GM12878 (cell line): Measurements from ENCODE around the gene C21orf91. TPM values are rescaled to one million over a fixed set of nuclear protein-coding genes. Genes with fewer than 3 reads are reported as not detected.

Experiments
- ATAC-seq: fragments of 200-7000 bp; cut with Tn5 transposase; 3 replicates; pipeline ENCODE4 v1.9.1; 2020; ENCODE audit warnings: mild to moderate bottlenecking, moderate library complexity
- BruUV-seq: library from RNA; stranded (reverse); fragments of 400-500 nt; replicated peaks from 2 replicates; lab custom pipeline; 2021; lab: Mats Ljungman, UMichigan
- CTCF ChIA-PET: fragments of 300-600 bp; sonication (Branson Sonifier 250); formaldehyde crosslinking; extraction: SDS; loops from one replicate; lab custom pipeline; 2021; ENCODE audit warnings: inconsistent platforms; lab: Yijun Ruan, JAX
- POLR2A ChIA-PET: fragments of 350-600 bp; formaldehyde crosslinking; extraction: SDS; loops from one replicate; lab custom pipeline; 2021; ENCODE audit warnings: inconsistent platforms; lab: Charles Lee
- RAD21 ChIA-PET: fragments of 300-600 bp; sonication (Branson Sonifier 250); formaldehyde crosslinking; loops from one replicate; lab custom pipeline; 2023; ENCODE audit warnings: antibody characterized with exemption; ENCODE audit not compliant: unreplicated experiment; lab: Charles Lee
- SMC1A ChIA-PET: fragments of 300-600 bp; sonication (Branson Sonifier 250); formaldehyde crosslinking; loops from one replicate; lab custom pipeline; 2023; ENCODE audit not compliant: unreplicated experiment, uncharacterized antibody; lab: Charles Lee
- DNase-seq: peaks from one replicate; pipeline ENCODE4 v3.0.0-alpha.2; 2011; ENCODE audit warnings: low read depth, low spot score
- FAIRE-seq: peaks from 3 replicates; lab custom pipeline; 2011; peaks lifted over from hg19 to GRCh38; lab: Jason Lieb, UNC
- H2AFZ ChIP-seq: 2 replicates; pipeline ENCODE4 v1.6.0; 2011; ENCODE audit warnings: low read depth, low read length, control low read depth; ENCODE audit not compliant: control insufficient read depth
- H3K27ac ChIP-seq: 2 replicates; pipeline ENCODE4 v1.5.1; 2011; ENCODE audit warnings: control low read depth; ENCODE audit not compliant: control insufficient read depth, insufficient read depth
- H3K27me3 ChIP-seq, 2 experiments: replicated peaks in 1 of 2; 2 replicates each; pipeline versions ENCODE4 v1.6.0 to v1.6.1; 2011; ENCODE audit warnings: low read length in 1 of 2; ENCODE audit not compliant: control insufficient read depth in 2 of 2, insufficient read depth in 2 of 2
- H3K36me3 ChIP-seq, 2 experiments: 2 replicates each; pipeline ENCODE4 v1.5.1; 2011; ENCODE audit warnings: low read length in 1 of 2; ENCODE audit not compliant: control insufficient read depth in 2 of 2, insufficient read depth in 2 of 2
- H3K4me1 ChIP-seq: 2 replicates; pipeline ENCODE4 v1.6.1; 2011; ENCODE audit warnings: mild to moderate bottlenecking, low read length, moderate library complexity, mixed read lengths; ENCODE audit not compliant: control insufficient read depth, insufficient read depth
- H3K4me2 ChIP-seq: 2 replicates; pipeline ENCODE4 v1.6.0; 2011; ENCODE audit warnings: control low read depth; ENCODE audit not compliant: control insufficient read depth, insufficient read depth
- H3K4me3 ChIP-seq: fragments of 200-600 bp; sonication (generic); 2 replicates; pipeline ENCODE4 v1.5.1; 2016
- H3K79me2 ChIP-seq: 2 replicates; pipeline ENCODE4 v1.6.0; 2011; ENCODE audit warnings: low read length; ENCODE audit not compliant: control insufficient read depth, insufficient read depth
- H3K9ac ChIP-seq: 2 replicates; pipeline ENCODE4 v1.8.0; 2011; ENCODE audit warnings: low read length, control low read depth, mixed read lengths; ENCODE audit not compliant: control insufficient read depth, insufficient read depth
- H3K9me3 ChIP-seq: replicated peaks from 3 replicates; pipeline ENCODE4 v1.5.1; 2011; ENCODE audit warnings: mild to moderate bottlenecking, low read length; ENCODE audit not compliant: control insufficient read depth, insufficient read depth
- H4K20me1 ChIP-seq: 2 replicates; pipeline ENCODE4 v1.6.0; 2011; ENCODE audit not compliant: control insufficient read depth, insufficient read depth
- GABPA ChIP-seq: IDR thresholded peaks from 2 replicates; pipeline ENCODE4 v1.6.1; 2014; ENCODE audit warnings: antibody characterized with exemption, low read depth, mild to moderate bottlenecking, inconsistent platforms
- HDAC6 ChIP-seq: fragments of 200-600 bp; sonication (generic); IDR thresholded peaks from one replicate; pipeline ENCODE4 v1.8.0; 2017; ENCODE audit warnings: antibody characterized with exemption; ENCODE audit not compliant: unreplicated experiment
- MEF2B ChIP-seq: fragments of 450-650 bp; IDR thresholded peaks from 2 replicates; pipeline ENCODE4 v1.6.1; 2018; ENCODE audit warnings: mild to moderate bottlenecking, moderate library complexity; ENCODE audit not compliant: partially characterized antibody, poor library complexity, severe bottlenecking
- MXI1 ChIP-seq: fragments of 150-350 bp; IDR thresholded peaks from 2 replicates; pipeline ENCODE4 v1.6.1; 2011; ENCODE audit warnings: low read depth, mild to moderate bottlenecking, inconsistent platforms, low read length, improper control_type of control experiment
- RAD21 ChIP-seq: IDR thresholded peaks from 2 replicates; pipeline ENCODE4 v1.6.1; 2011; ENCODE audit warnings: mild to moderate bottlenecking, low read depth, low read length, moderate library complexity; ENCODE audit not compliant: insufficient read depth
- SIX5 ChIP-seq: IDR thresholded peaks from 2 replicates; pipeline ENCODE4 v1.6.1; 2011; ENCODE audit warnings: mild to moderate bottlenecking, low read depth, low read length, moderate library complexity; ENCODE audit not compliant: severe bottlenecking
- SREBF2 ChIP-seq: IDR thresholded peaks from 2 replicates; pipeline ENCODE4 v1.6.1; 2012; ENCODE audit warnings: mild to moderate bottlenecking, low read length
- TCF3 ChIP-seq: IDR thresholded peaks from 2 replicates; pipeline ENCODE4 v1.6.1; 2012; ENCODE audit warnings: low read depth, mild to moderate bottlenecking, low read length, borderline replicate concordance; ENCODE audit not compliant: insufficient read depth
- TCF7 ChIP-seq: IDR thresholded peaks from 2 replicates; pipeline ENCODE4 v1.6.1; 2014; ENCODE audit warnings: antibody characterized with exemption, borderline replicate concordance
- ZNF217 ChIP-seq: fragments of 450-650 bp; IDR thresholded peaks from 2 replicates; pipeline ENCODE4 v1.6.1; 2017; ENCODE audit warnings: antibody characterized with exemption, mild to moderate bottlenecking
- ZNF274 ChIP-seq: IDR thresholded peaks from one replicate; pipeline ENCODE4 v1.8.0; 2011; ENCODE audit not compliant: insufficient read length, insufficient read depth
- ZNF384 ChIP-seq: IDR thresholded peaks from 2 replicates; pipeline ENCODE4 v1.6.1; 2012; ENCODE audit warnings: low read depth, mild to moderate bottlenecking, low read length, improper control_type of control experiment, borderline replicate concordance
- ZSCAN29 ChIP-seq: fragments of 450-650 bp; IDR thresholded peaks from 2 replicates; pipeline ENCODE4 v1.6.1; 2017; ENCODE audit warnings: mild to moderate bottlenecking, moderate library complexity
- ZZZ3 ChIP-seq: IDR thresholded peaks from 2 replicates; pipeline ENCODE4 v1.6.1; 2011; ENCODE audit warnings: low read depth; ENCODE audit not compliant: control insufficient read depth, insufficient read length
- WGBS: methylation state at CpG from one replicate; pipeline ENCODE4 v1.1.6; 2016; ENCODE audit warnings: low lambda C conversion rate; ENCODE audit not compliant: insufficient replicate concordance, insufficient coverage; ENCODE audit errors: missing lambda C conversion rate; 5-methylcytosine and 5-hydroxymethylcytosine counted together
- in situ Hi-C: fragments of 300-500 bp; cut with MboI; formaldehyde crosslinking; loops from 9 replicates; pipeline ENCODE4 v1.14.3; 2018; ENCODE audit warnings: mixed read lengths
- intact Hi-C: fragments of 100-400 bp; cut with micrococcal nuclease; formaldehyde crosslinking; loops from one replicate; pipeline ENCODE4 v1.14.2; 2022; ENCODE audit not compliant: unreplicated experiment
- polyA plus RNA-seq, 11 experiments: library from polyadenylated mRNA; depleted of rRNA in 4 of 11; unstranded in 6 of 11; stranded (reverse) in 5 of 11; fragments of >200 nt; fragmentation: Nextera tagmentation in 4 of 11; fragmentation: Illumina TruSeq in 1 of 11; extraction: Ambion mirVana in 4 of 11; extraction: Trizol in 1 of 11; gene quantifications; 1 replicate in 1 of 11; 2 replicates in 10 of 11; pipeline versions ENCODE4 v1.2.1 to v1.2.3, GENCODE V29; 2011 to 2016; ENCODE audit warnings: inconsistent platforms in 2 of 11, missing spikeins in 2 of 11, low read depth in 1 of 11
- total RNA-seq, 4 experiments: library from RNA; depleted of rRNA in 3 of 4; stranded (reverse); fragments of >200 nt in 3 of 4; fragmentation: Illumina TruSeq in 1 of 4; extraction: Trizol in 1 of 4; gene quantifications; 2 replicates each; pipeline versions ENCODE4 v1.2.1 to v1.2.3, GENCODE V29; 2013 to 2021

Gene C21orf91
- total and polyA plus RNA-seq, 10 of the 15 experiments (the other 5 are each of a cell fraction or from before 2014, with no cell fraction given), result 9.3 to 40.3 (median 29.8) TPM

DNA sequence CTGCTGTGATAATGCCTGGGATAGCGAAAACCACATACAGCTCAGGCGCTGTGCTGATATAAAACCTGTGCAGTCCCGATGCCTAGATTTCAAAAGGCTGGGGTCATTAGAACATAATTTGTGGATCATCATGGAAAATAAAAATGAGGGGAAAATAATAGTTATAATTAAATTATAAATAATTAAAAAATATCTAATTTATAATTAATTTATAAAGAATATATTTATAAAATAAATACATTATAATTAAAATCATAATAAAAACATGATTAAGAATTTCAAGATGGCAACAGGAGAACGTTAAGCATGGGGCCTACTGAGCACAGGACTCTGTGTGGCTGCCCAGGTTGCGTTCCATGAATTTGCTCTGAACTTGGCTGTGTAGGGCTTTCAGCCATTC lies 53.9 kb downstream of the C21orf91 start:
- ATAC-seq, result no peak
- Histone ChIP-seq H3K36me3 (no peaks in the 10 kb centered on the region), H3K27me3 (no peaks in the 10 kb centered on the region), H2AFZ (no peak overlapping the region), H3K9me3 (no peaks in the 10 kb centered on the region; the same call in 2 of the 3 replicates), H4K20me1 (no peaks in the 10 kb centered on the region), H3K9ac (no peak overlapping the region), H3K4me3 (no peak overlapping the region), H3K27ac (no peak overlapping the region), H3K4me2 (no peak overlapping the region), H3K4me1 (no peaks in the 10 kb centered on the region), H3K79me2 (no peaks in the 10 kb centered on the region)
- no peak for TF ChIP-seq ZZZ3
- no peak for TF ChIP-seq ZSCAN29
- TF ChIP-seq TCF3, result no peak
- TF ChIP-seq RAD21, result no peak
- no peak for TF ChIP-seq HDAC6
- no peak for TF ChIP-seq ZNF384
- no peak for TF ChIP-seq TCF7
- TF ChIP-seq SIX5, result no peak
- TF ChIP-seq MXI1, result no peak
- TF ChIP-seq SREBF2, result no peak
- TF ChIP-seq ZNF217, result no peak
- TF ChIP-seq MEF2B, result no peak
- no peak for TF ChIP-seq GABPA
- TF ChIP-seq ZNF274, result no peak
- SMC1A ChIA-PET, result interaction anchor here (1.0 kb wide), 1 partner anchor 9 kb away, joined by 5 read pairs; no protein-coding TSS in a partner anchor
- RAD21 ChIA-PET, result no interaction called here
- DNase-seq, result no peak
- intact Hi-C loops, result no loop called here
- no TSS peak for BruUV-seq
- CTCF ChIA-PET, result interaction anchor here (1.0 kb wide), 1 partner anchor 10 kb away, joined by 3 read pairs; no protein-coding TSS in a partner anchor
- WGBS, result 85% methylated on average over 5 of the region's 5 CpGs
- in situ Hi-C loops, result no loop called here
- FAIRE-seq, result no peak
- POLR2A ChIA-PET, result no interaction called here
